Body of pancreas (tissue), 4 donors: ENCODE measurements around the gene TLR10.

Experiments
- CTCF ChIP-seq, 7 experiments: fragments of 450-650 bp in 4 of 7; fragments of 200-600 bp in 3 of 7; sonication (generic) in 3 of 7; IDR thresholded peaks; one replicate each; pipeline ENCODE4 v1.5.1; 2016 to 2019; ENCODE audit warnings: antibody characterized with exemption in 7 of 7
- POLR2A ChIP-seq, 3 donors: fragments of 450-650 bp; IDR thresholded peaks; one replicate each; pipeline ENCODE4 v1.6.1; 2016; ENCODE audit warnings: antibody characterized with exemption in 3 of 3, mild to moderate bottlenecking in 2 of 3

GRCh38 chr4:38759790-38760122, 23.0 kb downstream of the TLR10 start:
- TF ChIP-seq POLR2A (IDR thresholded peaks at IDR 0.05) (no peak), CTCF (IDR thresholded peaks at IDR 0.05) (no peak)
